ENCODE data around the gene PURA. TPM values are rescaled to one million over a fixed set of nuclear protein-coding genes. Genes with fewer than 3 reads are reported as not detected.

Gene PURA
- total RNA-seq, 1 experiment from 2014 or later, result 3.6 TPM

- Histone ChIP-seq H3K79me1 (ENCODE audit: insufficient read depth, low read depth, low read length, poor library complexity, severe bottlenecking) (no peaks in the 10 kb centered on the region), H2AFZ (ENCODE audit: low read length) (no peak overlapping the region), H3K27ac (ENCODE audit: insufficient read length, low read depth, low read length) (no peak overlapping the region), H3K9me3 (ENCODE audit: control insufficient read depth, low read depth, low read length) (no peaks in the 10 kb centered on the region), H4K8ac (replicated peaks; ENCODE audit: insufficient read length, low read depth, low read length) (no peak overlapping the region), H3K9ac (ENCODE audit: extremely low read depth, insufficient read length, low read length) (no peak overlapping the region), H4K91ac (ENCODE audit: insufficient read length, low read depth, low read length) (no peak overlapping the region), H2BK120ac (ENCODE audit: low read depth, low read length, poor library complexity, severe bottlenecking) (no peak overlapping the region), H3K23me2 (ENCODE audit: insufficient read length, low read depth, low read length, poor library complexity, severe bottlenecking) (peaks cover 8% of the 10 kb centered on the region), H3K4me1 (ENCODE audit: insufficient read depth, low read length) (no peaks in the 10 kb centered on the region; the same call in 1 of the 2 replicates), H4K5ac (ENCODE audit: insufficient read length, low read depth, low read length) (no peak overlapping the region), H2BK20ac (ENCODE audit: low read depth, low read length, poor library complexity, severe bottlenecking) (no peak overlapping the region), H3K14ac (ENCODE audit: insufficient read depth, low read length) (no peak overlapping the region), H3K56ac (ENCODE audit: insufficient read length, low read depth, low read length) (no peak overlapping the region), H2BK12ac (ENCODE audit: insufficient read length, low read depth, low read length) (no peak overlapping the region), H3K23ac (ENCODE audit: insufficient read length, low read depth, low read length) (no peak overlapping the region), H3T11ph (ENCODE audit: low read length) (no peak overlapping the region), H3K4ac (ENCODE audit: low read depth, low read length) (no peak overlapping the region), H3K4me2 (ENCODE audit: insufficient read depth, insufficient read length, low read length) (no peak overlapping the region), H3K27me3 (ENCODE audit: insufficient read depth, low read length) (peaks cover 27% of the 10 kb centered on the region), H3K18ac (ENCODE audit: insufficient read length, low read depth, low read length) (no peak overlapping the region), H2BK15ac (ENCODE audit: low read depth, low read length) (no peak overlapping the region), H3K79me2 (ENCODE audit: insufficient read depth, low read length) (no peaks in the 10 kb centered on the region), H2AK5ac (ENCODE audit: insufficient read length, low read length) (no peak overlapping the region), H4K20me1 (ENCODE audit: control insufficient read depth, insufficient read depth, insufficient read length) (no peaks in the 10 kb centered on the region), H2BK5ac (ENCODE audit: insufficient read length, low read length) (no peak overlapping the region)
- no peak for DNase-seq
- no CpG with 5 or more reads among the region's 1 CpG for WGBS (ENCODE audit: extremely low coverage, insufficient read length, low lambda C conversion rate)
- no peak for TF ChIP-seq CTCF (conservative IDR thresholded peaks at IDR 0.05)
- Mint-ChIP-seq H3K27me3 (ENCODE audit: low read depth) (peaks cover 55% of the 10 kb centered on the region), H3K4me1 (peaks cover 24 to 29% of the 10 kb centered on the region in 2 experiments), H3K4me3 (no peak overlapping the region), H3K27ac (no peak overlapping the region), H3K9me3 (no peaks in the 10 kb centered on the region; a peak in 1 of 5 replicates), H3K36me3 (ENCODE audit: insufficient read depth in 1 of 3, low read depth in 3 of 3) (no peaks in the 10 kb centered on the region)
These were observed 33.6 kb downstream of the PURA start for GRCh38 chr5:140147460-140147859.
